HG02623 (cell line): ENCODE results near the gene BHLHE23.

Experiments
- ATAC-seq: cut with Tn5 transposase; IDR thresholded peaks from one replicate; pipeline ENCODE4 v1.9.1; 2021; ENCODE audit warnings: moderate library complexity; ENCODE audit not compliant: unreplicated experiment

The BHLHE23 gene

DNA sequence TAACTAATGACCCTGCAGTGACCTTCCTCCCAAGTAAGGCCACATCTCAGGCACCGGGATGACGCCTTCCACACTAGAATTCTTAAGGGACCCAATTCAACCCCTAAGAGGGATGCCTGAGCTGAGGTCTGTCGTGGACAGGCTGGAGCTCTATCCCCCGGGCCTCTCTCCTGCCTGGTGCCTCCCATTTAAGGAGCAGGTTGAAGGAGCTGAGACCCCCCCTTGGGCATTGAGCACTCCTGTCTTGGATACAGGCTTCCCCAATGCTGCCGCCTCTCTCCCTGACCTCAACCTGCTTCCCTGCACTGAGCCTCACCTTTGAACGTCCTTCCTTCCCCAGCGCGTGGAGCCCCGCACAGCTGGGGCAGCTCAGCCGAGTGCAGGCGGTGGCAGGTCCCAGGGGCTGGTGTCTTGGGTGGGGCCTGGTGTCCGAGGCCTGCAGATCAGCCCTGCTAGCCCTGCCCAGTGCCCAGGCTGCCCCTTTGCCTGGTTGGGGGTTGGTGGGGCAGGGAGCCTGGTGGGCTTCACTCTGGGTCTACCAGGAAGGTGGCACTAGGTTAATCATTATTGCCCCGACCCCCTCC is 19.9 kb upstream of the BHLHE23 start:
- ATAC-seq: no peak

DNA sequence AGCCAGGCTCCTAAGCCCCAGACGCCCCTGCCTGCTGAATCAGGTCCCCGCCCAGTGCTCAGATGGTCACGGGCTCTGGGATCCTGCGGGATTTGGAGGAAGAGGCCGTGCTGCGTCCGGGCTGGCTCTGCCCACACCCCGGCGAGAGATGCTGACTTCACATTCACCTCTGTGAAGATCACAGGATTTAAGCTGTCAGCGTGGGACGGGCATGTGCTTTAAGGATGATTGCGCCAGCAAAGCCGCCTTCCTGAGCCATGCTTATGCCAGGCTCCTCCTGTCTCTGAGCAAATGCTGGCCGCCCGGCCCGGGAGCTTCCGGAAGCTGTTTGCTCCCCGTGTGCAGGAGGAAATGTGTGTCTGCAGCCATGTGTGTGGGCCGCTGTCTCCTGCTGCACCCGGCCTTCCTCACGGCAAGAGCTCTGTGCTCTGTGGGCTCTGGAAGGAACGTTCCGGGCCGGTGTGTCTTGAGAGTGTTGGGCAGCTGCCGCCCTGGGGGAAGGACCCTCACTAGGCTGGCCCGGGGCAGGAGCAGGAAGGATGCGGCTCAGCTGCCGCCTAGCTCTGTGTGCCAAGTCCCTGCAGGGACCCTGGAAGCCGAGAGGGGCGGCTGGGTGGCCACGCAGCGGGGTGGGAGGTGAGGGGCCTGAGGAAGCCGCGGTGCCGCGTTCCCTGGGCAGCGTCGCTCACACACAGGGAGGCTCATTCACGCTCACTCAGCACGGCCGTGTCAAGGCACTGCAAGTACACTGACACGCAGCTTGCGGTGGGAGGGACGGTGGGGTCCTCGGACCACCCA is 19.0 kb upstream of the BHLHE23 start:
- no peak for ATAC-seq

DNA sequence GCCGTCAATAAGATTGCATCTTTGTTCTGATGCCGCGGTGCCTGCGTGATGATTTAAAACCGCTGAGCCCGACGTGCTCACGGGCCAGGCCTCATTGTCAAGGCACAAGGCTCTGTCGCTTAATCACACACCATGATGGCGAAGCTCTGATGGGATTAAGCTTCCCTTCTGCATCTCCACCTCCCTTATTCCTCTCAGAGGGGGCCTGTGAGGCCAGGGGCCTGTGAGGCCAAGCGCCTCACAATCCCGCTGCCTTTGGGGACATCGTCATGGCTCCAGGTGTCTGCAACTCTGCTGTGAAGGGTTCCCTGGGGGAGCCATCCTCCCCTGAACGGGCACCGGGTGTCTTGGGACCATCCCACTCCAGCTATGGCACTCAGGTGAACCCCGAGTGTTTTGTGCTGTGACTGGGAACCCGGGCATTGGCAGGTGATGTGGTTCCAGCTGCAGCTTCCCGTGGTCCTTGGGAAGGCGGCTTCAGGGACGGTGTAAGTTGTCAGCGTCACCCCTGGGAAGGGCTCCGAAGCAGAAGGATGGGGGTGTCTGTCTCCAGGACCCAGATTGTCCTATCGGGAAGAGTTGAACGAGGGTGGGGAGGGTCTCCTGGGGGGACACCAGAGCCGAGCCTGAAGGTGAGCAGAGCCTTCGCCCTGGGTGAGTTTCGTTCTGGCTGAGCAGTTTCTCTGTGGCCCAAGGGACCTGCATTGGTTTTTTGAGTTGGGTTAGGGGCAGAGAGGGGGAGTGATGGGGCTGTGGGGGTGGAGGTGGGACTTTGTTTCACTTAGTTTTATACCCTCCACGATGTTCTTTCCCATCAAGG is 18.0 kb upstream of the BHLHE23 start:
- no peak for ATAC-seq

- ATAC-seq: no peak
Observed at GRCh38 chr20:63023936-63024571, 17.3 kb upstream of the BHLHE23 start.

GRCh38 chr20:63023071-63023935 is 16.5 kb upstream of the BHLHE23 start:
- ATAC-seq: no peak

- no peak for ATAC-seq
Observed at GRCh38 chr20:63022501-63022900, 15.7 kb upstream of the BHLHE23 start.

DNA sequence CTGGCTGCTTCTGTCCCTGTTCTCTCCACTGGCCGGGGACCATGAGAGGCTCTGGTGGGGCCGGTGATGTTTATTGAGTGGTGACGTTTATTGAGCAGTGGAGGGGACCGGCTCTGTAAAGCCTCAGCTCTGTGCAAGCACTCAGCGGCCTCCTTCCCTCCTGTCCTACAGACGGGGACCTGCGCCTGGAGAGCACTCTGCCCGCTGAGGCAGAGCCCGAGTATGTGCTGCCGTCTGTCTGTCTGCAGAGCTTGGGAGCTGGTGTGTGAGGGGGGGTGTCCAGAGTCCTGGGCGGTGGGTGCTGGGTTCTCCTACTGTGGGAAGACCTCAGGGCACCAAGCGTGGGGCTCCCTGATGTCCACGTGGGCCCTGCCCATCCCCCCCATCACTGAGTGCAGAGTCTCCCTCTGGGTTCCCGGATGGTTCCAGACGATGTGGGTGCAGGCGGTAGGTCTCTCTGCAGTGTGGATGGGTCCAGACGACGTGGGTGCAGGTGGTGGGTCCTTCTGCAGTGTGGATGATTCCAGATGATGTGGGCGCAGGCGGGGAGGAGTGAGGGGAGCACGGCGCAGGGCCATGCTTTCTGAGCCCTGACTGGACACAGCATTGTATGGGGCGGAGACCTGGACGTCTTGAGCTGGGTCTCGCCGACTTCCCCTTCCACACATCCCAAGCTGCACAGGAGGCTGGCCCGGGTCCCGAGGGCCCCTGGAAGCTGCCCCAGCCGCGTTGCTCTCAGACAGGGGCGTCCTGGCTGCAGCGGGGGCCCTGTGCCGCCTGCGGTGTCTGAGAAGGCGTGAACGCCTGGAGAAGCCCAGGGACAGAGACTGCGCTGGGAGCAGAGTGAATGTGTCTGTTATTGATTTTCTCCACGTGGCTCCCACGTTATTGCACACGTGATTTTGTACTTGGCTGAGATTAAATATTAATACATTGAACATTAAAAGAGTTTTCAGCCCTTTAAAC is 14.9 kb upstream of the BHLHE23 start:
- ATAC-seq: no peak

DNA sequence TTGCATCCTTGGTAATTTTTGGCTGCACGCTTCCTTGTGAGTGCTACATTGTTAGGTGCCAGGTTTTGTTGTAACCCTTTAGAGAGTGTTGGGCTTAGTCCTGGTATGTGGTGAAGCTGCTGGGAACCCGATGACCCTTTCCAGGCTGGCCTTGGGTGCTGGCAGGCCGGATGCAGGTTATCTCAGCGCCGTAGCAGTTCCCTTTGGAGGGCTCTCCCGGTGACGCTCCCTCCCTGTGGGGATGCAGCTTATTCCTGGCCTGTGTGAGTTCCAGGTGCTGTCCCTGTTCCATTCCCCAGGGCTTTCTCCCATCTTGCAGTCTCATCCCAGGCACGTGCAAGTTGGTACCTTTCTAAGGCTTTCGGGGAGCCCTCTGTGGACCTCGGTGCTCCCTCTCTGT is 13.9 kb upstream of the BHLHE23 start:
- no peak for ATAC-seq

- no peak for ATAC-seq
Observed at GRCh38 chr20:63017826-63018411, 11.2 kb upstream of the BHLHE23 start.

GRCh38 chr20:63017076-63017825 is 10.5 kb upstream of the BHLHE23 start:
- ATAC-seq: no peak

GRCh38 chr20:63016514-63017075 is 9.8 kb upstream of the BHLHE23 start:
- no peak for ATAC-seq

DNA sequence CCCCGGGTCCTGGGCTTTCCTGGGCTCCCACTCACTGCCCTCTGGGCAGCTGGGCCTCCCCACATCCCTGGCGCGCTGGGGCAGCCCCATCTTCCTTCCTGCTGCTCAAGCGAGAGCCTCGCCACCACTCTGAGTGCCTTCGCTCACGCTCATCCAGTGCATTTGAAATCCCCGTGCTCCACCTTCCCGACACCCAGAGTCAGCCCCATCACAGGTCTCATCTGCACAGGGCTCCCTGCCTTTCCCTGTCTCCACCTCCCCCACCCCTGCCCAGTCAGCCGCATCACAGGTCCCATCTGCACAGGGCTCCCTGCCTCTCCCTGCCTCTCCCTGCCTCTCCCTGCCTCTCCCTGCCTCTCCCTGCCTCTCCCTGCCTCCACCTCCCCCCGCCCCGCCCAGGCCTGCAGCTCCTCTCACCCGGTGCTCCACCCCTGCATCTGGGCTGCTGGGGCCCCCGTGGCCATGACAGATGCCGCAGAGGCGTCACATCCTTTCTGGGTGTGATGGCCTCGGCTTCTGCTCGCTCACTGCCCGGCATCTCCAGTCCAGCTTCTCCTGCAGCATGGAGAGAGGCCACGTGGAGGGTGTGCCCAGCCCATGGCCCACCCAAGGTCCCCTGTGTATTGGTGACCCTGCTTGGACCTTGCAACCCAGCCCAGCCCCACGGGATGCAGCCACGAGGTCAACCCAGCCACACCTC is 9.0 kb upstream of the BHLHE23 start:
- ATAC-seq: no peak

DNA sequence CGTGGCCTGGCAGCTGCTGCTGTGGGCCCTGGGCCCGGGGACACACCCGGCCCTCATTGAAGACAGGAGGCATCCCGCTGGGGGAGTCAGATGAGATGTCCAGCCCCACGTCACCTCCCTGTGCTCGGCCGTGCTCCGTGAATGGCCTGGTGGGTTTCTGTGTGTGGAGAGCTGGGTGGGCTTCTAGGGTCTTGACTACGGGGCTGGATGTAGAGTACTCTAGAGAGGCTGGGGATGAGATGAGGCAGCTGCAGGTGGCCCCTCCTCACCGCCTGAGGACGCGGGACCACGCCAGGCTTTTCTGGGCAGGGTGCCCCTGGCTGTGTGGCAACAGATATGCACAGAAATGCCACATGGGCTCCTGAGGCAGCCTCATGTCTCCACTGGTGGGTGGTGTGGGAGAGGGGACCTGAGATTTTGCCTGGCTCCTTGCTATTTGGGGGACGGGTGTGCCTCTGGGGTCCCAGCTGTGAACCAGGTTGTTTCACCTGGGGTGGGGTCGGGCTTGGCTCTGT is 8.4 kb upstream of the BHLHE23 start:
- no peak for ATAC-seq

GRCh38 chr20:63014710-63015109 is 7.9 kb upstream of the BHLHE23 start:
- no peak for ATAC-seq

GRCh38 chr20:63014287-63014686 is 7.5 kb upstream of the BHLHE23 start:
- ATAC-seq: no peak

- ATAC-seq: no peak
Observed at GRCh38 chr20:63013207-63013606, 6.4 kb upstream of the BHLHE23 start.

DNA sequence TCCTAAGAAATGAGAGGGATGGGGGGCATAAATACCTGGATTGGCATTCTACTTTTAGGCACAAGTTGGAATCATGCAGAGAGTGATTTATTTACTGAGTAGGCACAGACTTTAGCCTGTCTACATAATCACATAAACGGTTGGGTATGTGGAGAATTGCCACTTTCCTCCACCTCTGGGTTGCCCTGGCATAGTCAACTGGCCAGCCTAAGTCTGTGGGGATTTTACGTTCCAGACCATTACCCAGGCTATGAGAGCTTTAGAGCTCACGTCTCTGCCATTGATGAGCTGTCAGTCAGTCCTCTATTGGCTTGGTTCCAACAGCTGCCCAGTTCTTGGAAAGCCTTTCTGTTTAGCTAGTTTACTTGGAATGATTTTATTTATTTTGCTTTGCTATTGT is 5.0 kb upstream of the BHLHE23 start:
- no peak for ATAC-seq
